ENCODE measurements around the gene BATF3. TPM values are rescaled to one million over a fixed set of nuclear protein-coding genes. Genes with fewer than 3 reads are reported as not detected.

BATF3 gene
- total RNA-seq, 1 donor from 2014 or later, result 5.4 TPM

- DNase-seq (ENCODE audit: low read depth), result no peak
- TF ChIP-seq CTCF (IDR thresholded peaks at IDR 0.05; ENCODE audit: insufficient read depth, low read length, poor library complexity, severe bottlenecking), result no peak
- no peaks in the 10 kb centered on the region for H3K36me3 ChIP-seq (ENCODE audit: control insufficient read depth, insufficient read depth, low read length)
- no peaks in the 10 kb centered on the region for H3K27me3 ChIP-seq (ENCODE audit: control insufficient read depth, insufficient read depth, low read length)
- H3K4me3 ChIP-seq (ENCODE audit: low read depth, low read length), result no peak overlapping the region
Observed at GRCh38 chr1:212656730-212657129, 42.9 kb downstream of the BATF3 start.

GRCh38 chr1:212655668-212656440 is 43.8 kb downstream of the BATF3 start:
- H3K4me3 ChIP-seq (ENCODE audit: low read depth, low read length), result no peak overlapping the region
- no peak for TF ChIP-seq CTCF (IDR thresholded peaks at IDR 0.05; ENCODE audit: insufficient read depth, low read length, poor library complexity, severe bottlenecking)
- no peaks in the 10 kb centered on the region for H3K27me3 ChIP-seq (ENCODE audit: control insufficient read depth, insufficient read depth, low read length)
- peak; percentile 43 for DNase-seq (ENCODE audit: low read depth)
- H3K36me3 ChIP-seq (ENCODE audit: control insufficient read depth, insufficient read depth, low read length), result no peaks in the 10 kb centered on the region

- H3K36me3 ChIP-seq (ENCODE audit: control insufficient read depth, insufficient read depth, low read length), result no peaks in the 10 kb centered on the region
- no peak overlapping the region for H3K4me3 ChIP-seq (ENCODE audit: low read depth, low read length)
- DNase-seq (ENCODE audit: low read depth), result no peak
- H3K27me3 ChIP-seq (ENCODE audit: control insufficient read depth, insufficient read depth, low read length), result no peaks in the 10 kb centered on the region
- no peak for TF ChIP-seq CTCF (IDR thresholded peaks at IDR 0.05; ENCODE audit: insufficient read depth, low read length, poor library complexity, severe bottlenecking)
Observed at GRCh38 chr1:212652609-212653008, 47.0 kb downstream of the BATF3 start.

- Histone ChIP-seq H3K27me3 (ENCODE audit: control insufficient read depth, insufficient read depth, low read length) (no peaks in the 10 kb centered on the region), H3K36me3 (ENCODE audit: control insufficient read depth, insufficient read depth, low read length) (no peaks in the 10 kb centered on the region), H3K4me3 (ENCODE audit: low read depth, low read length) (no peak overlapping the region)
- no peak for TF ChIP-seq CTCF (IDR thresholded peaks at IDR 0.05; ENCODE audit: insufficient read depth, low read length, poor library complexity, severe bottlenecking)
- DNase-seq (ENCODE audit: low read depth), result no peak
Observed at GRCh38 chr1:212651977-212652376, 47.7 kb downstream of the BATF3 start.

GRCh38 chr1:212651521-212651920 is 48.1 kb downstream of the BATF3 start:
- no peak overlapping the region for H3K4me3 ChIP-seq (ENCODE audit: low read depth, low read length)
- H3K36me3 ChIP-seq (ENCODE audit: control insufficient read depth, insufficient read depth, low read length), result no peaks in the 10 kb centered on the region
- no peak for TF ChIP-seq CTCF (IDR thresholded peaks at IDR 0.05; ENCODE audit: insufficient read depth, low read length, poor library complexity, severe bottlenecking)
- DNase-seq (ENCODE audit: low read depth), result no peak
- no peaks in the 10 kb centered on the region for H3K27me3 ChIP-seq (ENCODE audit: control insufficient read depth, insufficient read depth, low read length)

- no peak for DNase-seq (ENCODE audit: low read depth)
- H3K36me3 ChIP-seq (ENCODE audit: control insufficient read depth, insufficient read depth, low read length), result no peaks in the 10 kb centered on the region
- TF ChIP-seq CTCF (IDR thresholded peaks at IDR 0.05; ENCODE audit: insufficient read depth, low read length, poor library complexity, severe bottlenecking), result no peak
- H3K27me3 ChIP-seq (ENCODE audit: control insufficient read depth, insufficient read depth, low read length), result no peaks in the 10 kb centered on the region
- no peak overlapping the region for H3K4me3 ChIP-seq (ENCODE audit: low read depth, low read length)
Observed at GRCh38 chr1:212650228-212650627, 49.4 kb downstream of the BATF3 start.

Data from kidney epithelial cell (primary cell).